GM12801 (cell line): Measurements from ENCODE around the gene AGAP3.

ENCODE experiments used
- CTCF ChIP-seq: IDR thresholded peaks from one replicate; pipeline ENCODE4 v1.5.1; 2011; ENCODE audit warnings: control low read depth; ENCODE audit not compliant: insufficient read length; ENCODE audit errors: extremely low read depth

AGAP3 gene

GRCh38 chr7:151104411-151105235 lies 18.3 kb downstream of the AGAP3 start:
- no peak for TF ChIP-seq CTCF

- no peak for TF ChIP-seq CTCF
Measured at GRCh38 chr7:151107882-151108281, 21.6 kb downstream of the AGAP3 start.

GRCh38 chr7:151109094-151110048 lies 23.1 kb downstream of the AGAP3 start:
- no peak for TF ChIP-seq CTCF

DNA sequence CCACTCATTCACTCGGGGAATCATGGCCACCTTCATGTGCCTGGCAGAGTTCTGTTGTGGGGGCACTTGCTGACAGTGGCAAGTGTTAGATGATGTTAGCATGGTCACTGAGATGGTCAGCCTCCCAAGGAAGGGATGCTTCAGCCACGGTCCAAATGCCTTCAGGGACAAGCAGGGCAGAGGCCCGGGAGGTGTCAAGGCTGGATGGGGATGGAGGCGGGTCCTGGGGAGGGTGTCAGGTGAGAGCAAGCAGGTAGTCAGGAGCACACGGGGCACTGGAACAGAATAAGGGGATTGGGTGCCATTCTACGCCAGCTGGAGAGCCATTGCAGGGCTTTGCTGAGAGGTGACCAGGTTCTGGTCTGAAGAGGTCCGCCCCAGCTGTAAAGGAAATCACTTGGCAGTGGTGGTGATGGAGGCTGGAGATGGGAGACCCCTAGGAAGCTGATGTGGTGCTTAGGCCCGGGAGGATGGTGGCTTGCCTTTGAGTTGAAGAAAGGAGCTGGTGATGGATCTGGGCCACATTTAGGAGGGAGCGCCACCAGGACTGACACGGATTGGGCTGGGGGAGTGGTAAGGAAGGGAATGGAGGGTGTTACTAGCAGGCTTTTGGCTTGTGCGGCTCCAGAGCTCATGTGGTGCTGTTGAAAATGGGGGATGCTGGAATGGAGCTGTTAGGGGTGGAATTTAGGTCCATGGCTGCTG lies 24.1 kb downstream of the AGAP3 start:
- no peak for TF ChIP-seq CTCF

GRCh38 chr7:151110941-151111645 lies 24.8 kb downstream of the AGAP3 start:
- TF ChIP-seq CTCF: peak; percentile 39

GRCh38 chr7:151113344-151114150 lies 27.3 kb downstream of the AGAP3 start:
- TF ChIP-seq CTCF: no peak
